NCI-H446 (cell line): Measurements from ENCODE around the gene NKTR.

ENCODE experiments used
- DNase-seq, 2 experiments: peaks; one replicate each; lab custom pipeline; 2025; lab: John Stamatoyannopoulos, UW

The NKTR gene

GRCh38 chr3:42696356-42697288 lies 96.1 kb downstream of the NKTR start:
- no peak for DNase-seq

GRCh38 chr3:42697289-42698051 lies 97.0 kb downstream of the NKTR start:
- no peak for DNase-seq
